ENCODE measurements around the gene IRAK2. TPM values are rescaled to one million over a fixed set of nuclear protein-coding genes. Genes with fewer than 3 reads are reported as not detected.
"Not testable (repeated sequence)": the region's sequence is repeated elsewhere in the genome, so short reads cannot be mapped to it uniquely, and the experiment has no call there.

IRAK2 gene, protein sequence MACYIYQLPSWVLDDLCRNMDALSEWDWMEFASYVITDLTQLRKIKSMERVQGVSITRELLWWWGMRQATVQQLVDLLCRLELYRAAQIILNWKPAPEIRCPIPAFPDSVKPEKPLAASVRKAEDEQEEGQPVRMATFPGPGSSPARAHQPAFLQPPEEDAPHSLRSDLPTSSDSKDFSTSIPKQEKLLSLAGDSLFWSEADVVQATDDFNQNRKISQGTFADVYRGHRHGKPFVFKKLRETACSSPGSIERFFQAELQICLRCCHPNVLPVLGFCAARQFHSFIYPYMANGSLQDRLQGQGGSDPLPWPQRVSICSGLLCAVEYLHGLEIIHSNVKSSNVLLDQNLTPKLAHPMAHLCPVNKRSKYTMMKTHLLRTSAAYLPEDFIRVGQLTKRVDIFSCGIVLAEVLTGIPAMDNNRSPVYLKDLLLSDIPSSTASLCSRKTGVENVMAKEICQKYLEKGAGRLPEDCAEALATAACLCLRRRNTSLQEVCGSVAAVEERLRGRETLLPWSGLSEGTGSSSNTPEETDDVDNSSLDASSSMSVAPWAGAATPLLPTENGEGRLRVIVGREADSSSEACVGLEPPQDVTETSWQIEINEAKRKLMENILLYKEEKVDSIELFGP
- total RNA-seq, result 1 to 10 TPM; 5.1 to 5.2 TPM

DNA sequence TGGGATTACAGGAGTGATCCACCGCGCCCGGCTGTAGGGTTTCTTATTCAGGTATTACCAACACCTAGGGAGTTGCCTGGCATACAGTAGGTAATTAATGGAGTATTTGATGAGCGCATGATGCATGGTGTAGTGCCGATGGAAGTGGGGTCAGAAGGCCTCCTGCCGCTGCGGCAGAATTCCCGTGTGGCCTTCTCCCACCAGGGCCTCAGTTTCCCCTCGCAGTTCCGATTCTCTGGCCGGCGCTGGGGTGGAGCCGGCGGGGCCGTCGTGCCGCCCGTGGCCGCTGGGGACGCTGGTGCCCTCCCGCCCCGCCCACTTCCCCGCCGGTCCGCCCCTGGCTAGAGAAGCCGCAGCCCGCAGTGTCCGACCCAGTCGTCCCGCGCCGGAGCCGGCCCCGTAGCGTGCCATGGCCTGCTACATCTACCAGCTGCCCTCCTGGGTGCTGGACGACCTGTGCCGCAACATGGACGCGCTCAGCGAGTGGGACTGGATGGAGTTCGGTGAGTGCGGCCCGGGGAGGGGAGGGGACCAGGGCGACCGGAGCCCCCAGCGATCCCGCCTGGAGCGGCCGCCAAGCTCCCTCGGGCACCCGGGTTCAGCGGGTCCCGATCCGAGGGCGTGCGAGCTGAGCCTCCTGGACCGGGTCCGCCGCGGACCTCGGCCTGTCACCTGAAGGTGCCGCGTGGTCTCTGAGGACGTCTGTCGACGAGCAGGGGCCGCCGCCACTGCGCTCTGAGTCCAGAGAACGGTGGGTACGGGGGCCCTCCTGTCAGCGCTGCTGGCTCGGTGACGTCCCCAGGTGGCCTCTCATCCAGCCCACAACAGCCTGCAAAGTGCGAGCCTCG is at the start of gene IRAK2:
TSS of gene IRAK2 (plus strand) at position 374 of the 848 bp plus-strand sequence. CDS start at position 410, 36 bp downstream.
- Mint-ChIP-seq H3K4me1 (peaks cover 32% of the 10 kb centered on the region), H3K9me3 (peaks cover 10% of the 10 kb centered on the region), H3K27ac (no peak within 1 kb of the TSS), H3K36me3 (ENCODE audit: low read depth) (peaks cover 13% of the 10 kb centered on the region), H3K4me3 (peak within 1 kb of the TSS; percentile 70), H3K27me3 (no peaks in the 10 kb centered on the region)
- POLR2A ChIA-PET, result interaction anchor here (0.6 to 1.1 kb wide), 7 partner anchors 9 to 99 kb away, joined by 3 to 5 read pairs (median 3); partner anchors contain the start of gene VHL
- DNase-seq, result peak; percentile 65
- CTCF ChIA-PET, result interaction anchor here (0.7 to 2.2 kb wide), 9 partner anchors 24 to 115 kb away, joined by 3 to 9 read pairs (median 3); partner anchors contain the start of gene TATDN2

DNA sequence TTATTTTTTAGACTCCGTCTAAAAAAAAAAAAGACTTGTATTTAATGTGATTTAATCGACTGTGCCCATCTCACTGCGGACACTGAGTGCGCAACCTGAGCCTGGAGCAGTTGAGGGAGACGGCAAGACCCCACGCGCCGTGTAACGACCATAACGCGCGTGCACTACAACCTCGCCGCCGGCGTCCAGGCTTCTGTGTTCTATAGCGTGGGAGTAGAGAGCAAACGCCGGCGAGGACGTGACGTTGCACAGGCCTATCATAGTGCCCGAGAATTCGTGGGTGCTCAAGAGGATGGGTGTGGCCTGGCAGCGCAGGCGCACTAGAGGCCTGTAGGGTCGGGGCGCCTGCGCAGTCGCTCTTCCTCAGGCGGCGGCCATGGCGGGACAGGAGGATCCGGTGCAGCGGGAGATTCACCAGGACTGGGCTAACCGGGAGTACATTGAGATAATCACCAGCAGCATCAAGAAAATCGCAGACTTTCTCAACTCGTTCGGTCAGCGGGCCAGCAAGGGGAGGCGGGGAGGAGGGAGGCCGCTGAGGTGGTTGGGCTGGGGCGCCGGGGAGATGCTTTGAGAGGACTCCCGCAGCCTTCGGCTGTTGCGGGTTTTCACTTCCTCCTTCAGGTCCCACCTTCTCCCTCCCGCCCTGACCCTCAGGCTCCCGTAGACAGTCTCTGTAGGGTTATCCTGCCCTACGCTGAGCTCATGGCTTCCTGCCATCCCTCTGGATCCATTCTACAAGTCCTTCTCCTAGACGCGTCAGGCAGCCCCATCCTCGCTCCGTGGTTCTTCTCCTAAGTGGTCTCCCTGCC is 49.2 kb upstream of the IRAK2 start, which contains the start of gene BRK1:
TSS of gene BRK1 (plus strand) at position 350 of the 812 bp plus-strand sequence. CDS start at position 377, 27 bp downstream.
- ChIA-PET POLR2A (interaction anchor here (0.8 to 1.7 kb wide), 9 partner anchors 15 to 323 kb away, joined by 3 to 6 read pairs (median 3); partner anchors contain the start of genes ARPC4, IRAK2 and TADA3), CTCF (interaction anchor here (0.6 to 1.8 kb wide), 6 partner anchors 15 to 224 kb away, joined by 3 to 7 read pairs (median 3); partner anchors contain the start of genes SEC13 and TATDN2)
- peaks cover 22% of the 10 kb centered on the region for H3K36me3 Mint-ChIP-seq (ENCODE audit: low read depth)
- H3K4me3 Mint-ChIP-seq, result peak within 1 kb of the TSS; percentile 92
- no peaks in the 10 kb centered on the region for H3K9me3 Mint-ChIP-seq
- peak within 1 kb of the TSS; percentile 88 for H3K27ac Mint-ChIP-seq
- H3K4me1 Mint-ChIP-seq, result peaks cover 39% of the 10 kb centered on the region
- no peaks in the 10 kb centered on the region for H3K27me3 Mint-ChIP-seq
- DNase-seq, result peak; percentile 95

DNA sequence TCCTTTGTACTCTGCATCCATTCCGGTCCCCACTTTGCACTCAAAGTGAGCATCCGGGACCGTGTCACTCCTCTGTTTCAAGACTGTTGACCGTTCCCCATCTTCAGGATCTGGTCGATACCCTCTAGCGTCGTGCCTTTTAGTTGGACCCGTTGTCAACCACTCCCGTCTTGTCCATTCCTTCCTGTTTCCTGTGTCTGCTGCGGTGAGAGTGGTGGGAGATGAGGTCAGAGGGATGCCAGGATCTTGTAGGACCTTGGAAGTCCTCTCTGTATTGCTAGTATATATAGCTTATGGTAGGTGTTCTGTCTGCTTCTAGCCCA is 48.6 kb upstream of the IRAK2 start:
- CTCF ChIA-PET, result interaction anchor here (1.0 to 1.8 kb wide), 4 partner anchors 122 to 205 kb away, joined by 3 to 7 read pairs (median 4); partner anchors contain the start of genes SEC13 and TATDN2
- Mint-ChIP-seq H3K27ac (peak overlapping the region; percentile 88), H3K36me3 (ENCODE audit: low read depth) (peaks cover 28% of the 10 kb centered on the region), H3K9me3 (no peaks in the 10 kb centered on the region), H3K4me3 (peak overlapping the region; percentile 92), H3K4me1 (peaks cover 45% of the 10 kb centered on the region), H3K27me3 (no peaks in the 10 kb centered on the region)
- DNase-seq, result no peak
- POLR2A ChIA-PET, result interaction anchor here (0.7 to 1.7 kb wide), 8 partner anchors 15 to 204 kb away, joined by 3 to 6 read pairs (median 3); partner anchors contain the start of genes IRAK2, SEC13 and VHL

DNA sequence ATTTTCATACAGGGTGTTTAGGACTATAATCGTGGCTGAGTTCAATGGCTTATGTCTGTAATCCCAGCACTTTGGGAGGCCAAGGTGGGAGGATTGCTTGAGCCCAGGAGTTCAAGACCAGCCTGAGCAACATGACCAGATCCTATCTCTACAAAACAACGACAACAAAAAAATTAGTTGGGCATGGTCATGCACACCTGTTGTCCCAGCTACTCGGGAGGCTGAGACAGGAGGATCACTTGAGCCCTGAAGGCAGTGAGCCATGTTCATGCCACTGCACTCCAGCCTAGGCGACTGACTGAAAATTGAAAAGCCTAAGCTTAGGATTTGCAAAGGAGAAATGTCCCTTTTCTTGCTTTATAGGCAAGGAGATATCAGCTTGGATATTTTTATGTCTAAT is 47.8 kb upstream of the IRAK2 start:
- H3K9me3 Mint-ChIP-seq, result no peaks in the 10 kb centered on the region
- no peak overlapping the region for H3K27ac Mint-ChIP-seq
- H3K36me3 Mint-ChIP-seq (ENCODE audit: low read depth), result peaks cover 31% of the 10 kb centered on the region
- peak overlapping the region; percentile 92 for H3K4me3 Mint-ChIP-seq
- no peaks in the 10 kb centered on the region for H3K27me3 Mint-ChIP-seq
- peaks cover 47% of the 10 kb centered on the region for H3K4me1 Mint-ChIP-seq
- ChIA-PET POLR2A (interaction anchor here (0.7 to 1.7 kb wide), 7 partner anchors 10 to 204 kb away, joined by 3 to 6 read pairs (median 3); partner anchors contain the start of genes SEC13 and VHL), CTCF (interaction anchor here (0.6 to 1.7 kb wide), 8 partner anchors 12 to 422 kb away, joined by 3 to 7 read pairs (median 4); no protein-coding TSS in a partner anchor)
- DNase-seq, result no peak

DNA sequence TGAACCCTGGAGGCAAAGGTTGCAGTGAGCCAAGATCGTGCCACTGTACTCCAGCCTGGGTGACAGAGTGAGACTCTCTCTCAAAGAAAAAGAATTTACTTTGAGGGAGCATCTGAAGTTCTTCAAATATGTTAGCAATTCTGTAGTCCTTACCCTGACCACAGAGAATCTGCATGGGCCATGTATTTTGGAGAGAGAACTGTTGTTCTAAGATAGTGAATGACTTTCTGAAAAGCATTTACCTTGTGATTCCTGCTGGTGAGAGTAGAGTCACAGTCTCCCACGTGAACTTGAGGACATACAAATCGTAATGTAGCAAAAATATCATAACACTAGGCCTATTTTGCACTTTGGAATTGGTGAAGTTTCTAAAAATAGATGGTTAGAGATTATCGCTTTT is 45.3 kb upstream of the IRAK2 start:
- Mint-ChIP-seq H3K4me3 (no peak overlapping the region), H3K27me3 (no peaks in the 10 kb centered on the region), H3K9me3 (no peaks in the 10 kb centered on the region), H3K4me1 (peaks cover 60% of the 10 kb centered on the region), H3K27ac (no peak overlapping the region), H3K36me3 (ENCODE audit: low read depth) (peaks cover 41% of the 10 kb centered on the region)
- CTCF ChIA-PET, result no interaction called here
- DNase-seq, result no peak
- POLR2A ChIA-PET, result no interaction called here

DNA sequence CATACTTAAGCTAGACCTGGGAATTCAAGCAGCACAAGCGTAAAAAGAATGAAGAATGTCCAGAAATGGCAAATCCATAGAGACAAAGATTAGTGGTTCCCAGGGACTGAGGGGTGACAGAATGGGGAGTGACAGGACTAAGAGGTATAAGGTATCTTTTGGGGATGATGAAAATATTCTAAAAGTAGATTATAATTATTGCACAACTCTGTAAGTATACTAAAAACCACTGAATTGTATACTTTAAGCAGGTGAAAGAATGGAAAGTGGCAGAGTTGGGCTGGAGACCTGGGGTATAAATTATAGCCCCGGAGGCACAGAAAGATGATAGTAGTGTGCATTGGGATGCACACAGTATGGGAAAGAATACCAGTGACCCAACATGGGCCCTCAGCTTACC is 43.7 kb upstream of the IRAK2 start:
- no peak overlapping the region for H3K4me3 Mint-ChIP-seq
- ChIA-PET CTCF (interaction anchor here (1.1 kb wide), 1 partner anchor 45 kb away, joined by 4 read pairs; no protein-coding TSS in a partner anchor), POLR2A (interaction anchor here (1.1 kb wide), 1 partner anchor 98 kb away, joined by 3 read pairs; no protein-coding TSS in a partner anchor)
- H3K27me3 Mint-ChIP-seq, result no peaks in the 10 kb centered on the region
- no peaks in the 10 kb centered on the region for H3K9me3 Mint-ChIP-seq
- no peak for DNase-seq
- peaks cover 50% of the 10 kb centered on the region for H3K36me3 Mint-ChIP-seq (ENCODE audit: low read depth)
- peaks cover 56% of the 10 kb centered on the region for H3K4me1 Mint-ChIP-seq
- peak overlapping the region; percentile 52 for H3K27ac Mint-ChIP-seq

DNA sequence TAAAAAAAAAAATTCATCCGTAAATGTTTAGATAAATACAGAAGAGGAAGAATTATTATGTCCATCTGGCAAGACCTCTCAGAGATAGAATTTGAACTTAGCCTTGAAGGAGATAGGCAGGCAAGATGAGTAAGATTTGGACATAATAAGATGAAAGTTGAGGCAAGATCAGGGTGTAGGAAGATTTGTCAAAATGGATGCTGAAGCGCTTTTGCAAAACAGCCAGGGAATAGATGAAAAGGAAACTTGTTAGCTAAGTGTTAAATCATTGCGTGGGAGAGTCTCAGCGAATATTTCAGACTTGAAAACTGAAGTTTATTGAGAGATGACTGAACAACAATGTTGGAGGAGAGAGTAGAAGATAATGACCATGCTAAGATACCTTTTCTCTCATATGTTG is 42.0 kb upstream of the IRAK2 start:
- Mint-ChIP-seq H3K4me3 (no peak overlapping the region), H3K9me3 (no peaks in the 10 kb centered on the region), H3K27me3 (no peaks in the 10 kb centered on the region), H3K27ac (peak overlapping the region; percentile 1), H3K4me1 (peaks cover 41% of the 10 kb centered on the region), H3K36me3 (ENCODE audit: low read depth) (peaks cover 61% of the 10 kb centered on the region)
- DNase-seq, result no peak
- ChIA-PET POLR2A (interaction anchor here (1.2 to 1.8 kb wide), 2 partner anchors 16 to 308 kb away, joined by 3 to 5 read pairs; no protein-coding TSS in a partner anchor), CTCF (no interaction called here)

DNA sequence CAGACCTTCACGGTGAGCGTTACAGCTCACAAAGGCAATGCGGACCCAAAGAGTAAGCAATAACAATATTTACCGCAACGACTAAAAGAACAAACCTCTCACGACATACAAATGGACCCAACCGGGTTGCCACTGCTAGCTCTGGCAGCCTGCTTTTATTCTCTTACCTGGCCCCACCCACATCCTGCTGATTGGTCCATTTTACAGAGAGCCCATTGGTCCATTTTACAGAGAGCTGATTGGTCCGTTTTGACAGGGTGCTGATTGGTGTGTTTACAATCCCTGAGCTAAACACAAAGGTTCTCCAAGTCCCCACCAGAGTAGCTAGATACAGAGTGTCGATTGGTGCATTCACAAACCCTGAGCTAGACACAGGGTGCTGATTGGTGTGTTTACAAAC is 28.8 kb upstream of the IRAK2 start:
- H3K9me3 Mint-ChIP-seq; H3K4me1 Mint-ChIP-seq; H3K27ac Mint-ChIP-seq; H3K36me3 Mint-ChIP-seq (ENCODE audit: low read depth); H3K27me3 Mint-ChIP-seq; DNase-seq; H3K4me3 Mint-ChIP-seq: not testable (repeated sequence)
- ChIA-PET CTCF (interaction anchor here (2.0 kb wide), 1 partner anchor 128 kb away, joined by 7 read pairs; no protein-coding TSS in a partner anchor), POLR2A (interaction anchor here (0.6 to 1.1 kb wide), 2 partner anchors 9 to 185 kb away, joined by 3 read pairs; partner anchors contain the start of gene SEC13)

DNA sequence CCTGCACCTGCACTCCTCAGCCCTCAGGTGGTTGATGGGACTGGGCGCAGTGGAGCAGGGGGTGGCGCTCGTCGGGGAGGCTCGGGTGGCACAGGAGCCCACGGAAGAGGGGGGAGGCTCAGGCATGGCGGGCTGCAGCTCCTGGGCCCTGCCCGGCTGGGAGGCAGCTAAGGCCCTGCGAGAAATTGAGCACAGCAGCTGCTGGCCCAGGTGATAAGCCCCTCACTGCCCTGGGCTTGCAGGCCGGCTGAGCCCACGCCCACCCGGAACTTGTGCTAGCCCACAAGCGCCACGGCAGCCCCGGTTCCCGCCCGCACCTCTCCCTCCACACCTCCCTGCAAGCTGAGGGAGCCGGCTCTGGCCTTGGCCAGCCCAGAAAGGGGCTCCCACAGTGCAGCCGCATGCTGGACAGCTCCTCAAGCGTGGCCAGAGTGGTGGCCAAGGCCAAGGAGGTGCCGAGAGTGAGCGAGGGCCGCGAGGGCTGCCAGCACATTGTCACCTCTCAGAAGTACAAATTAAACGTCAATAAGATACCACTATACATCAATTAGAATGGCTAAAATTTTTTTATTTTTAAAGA is 28.2 kb upstream of the IRAK2 start:
- no peak overlapping the region for H3K27ac Mint-ChIP-seq
- CTCF ChIA-PET, result interaction anchor here (1.4 kb wide), 1 partner anchor 127 kb away, joined by 3 read pairs; no protein-coding TSS in a partner anchor

DNA sequence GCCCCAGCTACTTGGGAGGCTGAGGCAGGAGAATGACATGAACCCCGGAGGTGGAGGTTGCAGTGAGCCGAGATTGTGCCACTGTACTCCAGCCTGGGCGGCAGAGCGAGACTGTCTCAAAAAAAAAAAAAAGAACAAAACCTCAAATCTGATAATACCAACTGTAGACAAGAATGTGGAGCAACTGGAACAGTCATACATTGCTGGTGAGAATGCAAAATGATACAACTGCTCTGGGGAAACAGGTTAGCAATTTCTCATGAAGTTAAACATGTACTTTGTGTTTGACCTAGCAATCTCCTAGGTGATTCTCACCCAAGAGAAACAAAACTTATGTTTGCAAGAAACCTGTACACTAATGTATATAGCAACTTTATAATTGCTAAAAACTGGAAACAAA is 27.5 kb upstream of the IRAK2 start:
- DNase-seq, result no peak
- CTCF ChIA-PET, result interaction anchor here (1.4 kb wide), 1 partner anchor 127 kb away, joined by 3 read pairs; no protein-coding TSS in a partner anchor
- no peak overlapping the region for H3K4me3 Mint-ChIP-seq
- no peak overlapping the region for H3K27ac Mint-ChIP-seq
- H3K27me3 Mint-ChIP-seq, result no peaks in the 10 kb centered on the region
- H3K4me1 Mint-ChIP-seq, result peaks cover 11% of the 10 kb centered on the region
- no peaks in the 10 kb centered on the region for H3K9me3 Mint-ChIP-seq
- peaks cover 3% of the 10 kb centered on the region for H3K36me3 Mint-ChIP-seq (ENCODE audit: low read depth)
- POLR2A ChIA-PET, result no interaction called here

More for the DNA sequence above, 28.2 kb upstream of the IRAK2 start:
- Mint-ChIP-seq H3K36me3 (ENCODE audit: low read depth) (peaks cover 1% of the 10 kb centered on the region), H3K4me1 (peaks cover 11% of the 10 kb centered on the region), H3K27me3 (no peaks in the 10 kb centered on the region), H3K9me3 (no peaks in the 10 kb centered on the region), H3K4me3 (no peak overlapping the region)
- POLR2A ChIA-PET, result interaction anchor here (1.1 kb wide), 1 partner anchor 184 kb away, joined by 3 read pairs; the partner anchor contains the start of gene SEC13
- DNase-seq, result no peak

DNA sequence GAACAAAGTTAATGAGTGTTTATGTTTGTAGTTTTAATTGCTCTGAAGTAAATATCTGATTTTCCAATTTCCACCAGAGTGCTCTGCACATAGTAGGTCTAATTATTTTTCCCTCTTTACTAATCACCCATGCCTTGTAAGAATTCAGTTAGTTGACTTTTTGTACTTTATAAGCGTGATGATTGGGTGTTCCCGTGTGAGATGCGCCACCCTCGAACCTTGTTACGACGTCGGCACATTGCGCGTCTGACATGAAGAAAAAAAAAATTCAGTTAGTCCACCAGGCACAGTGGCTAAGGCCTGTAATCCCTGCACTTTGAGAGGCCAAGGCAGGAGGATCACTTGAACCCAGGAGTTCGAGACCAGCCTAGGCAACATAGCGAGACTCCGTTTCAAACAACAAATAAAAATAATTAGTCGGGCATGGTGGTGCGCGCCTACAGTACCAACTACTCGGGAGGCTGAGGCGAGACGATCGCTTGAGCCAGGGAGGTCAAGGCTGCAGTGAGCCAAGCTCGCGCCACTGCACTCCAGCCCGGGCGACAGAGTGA is 23.6 kb upstream of the IRAK2 start:
- peaks cover 34% of the 10 kb centered on the region for H3K4me1 Mint-ChIP-seq
- H3K4me3 Mint-ChIP-seq, result peak overlapping the region; percentile 85
- ChIA-PET CTCF (interaction anchor here (0.7 to 1.7 kb wide), 6 partner anchors 24 to 181 kb away, joined by 3 to 10 read pairs (median 6); partner anchors contain the start of gene IRAK2), POLR2A (interaction anchor here (0.6 to 2.0 kb wide), 25 partner anchors 10 to 492 kb away, joined by 3 to 14 read pairs (median 4); partner anchors contain the start of genes CRELD1, FANCD2, GHRL and IRAK2)
- DNase-seq, result no peak
- H3K36me3 Mint-ChIP-seq (ENCODE audit: low read depth), result peaks cover 25% of the 10 kb centered on the region
- H3K27ac Mint-ChIP-seq, result peak overlapping the region; percentile 96
- H3K9me3 Mint-ChIP-seq, result no peaks in the 10 kb centered on the region
- H3K27me3 Mint-ChIP-seq, result no peaks in the 10 kb centered on the region
